Activated CD8-positive, alpha-beta memory T cell treated with anti-CD3 and anti-CD28 coated beads for 36 hours (primary cell): Measurements from ENCODE around the gene MRPL20. TPM values are rescaled to one million over a fixed set of nuclear protein-coding genes. Genes with fewer than 3 reads are reported as not detected.

Experiments
- CTCF ChIA-PET: fragments of 350-600 bp; sonication (Branson Sonifier 250); formaldehyde crosslinking; loops from one replicate; lab custom pipeline; 2021; ENCODE audit warnings: antibody characterized with exemption; lab: Charles Lee
- POLR2A ChIA-PET: fragments of 350-600 bp; sonication (Branson Sonifier 250); formaldehyde crosslinking; loops from one replicate; lab custom pipeline; 2021; ENCODE audit warnings: antibody characterized with exemption; lab: Charles Lee
- total RNA-seq, 2 experiments: library from RNA; stranded (reverse); gene quantifications; one replicate each; pipeline ENCODE4 v1.2.3, GENCODE V29; 2021

Gene MRPL20
- total RNA-seq, 2 experiments from 2014 or later: 191 to 196 TPM

GRCh38 chr1:1377540-1378205 lies 29.4 kb downstream of the MRPL20 start:
- CTCF ChIA-PET: interaction anchor here (0.7 to 1.0 kb wide), 2 partner anchors 21 to 24 kb away, joined by 3 read pairs; partner anchors contain the start of gene CCNL2
- POLR2A ChIA-PET: interaction anchor here (0.6 kb wide), 2 partner anchors 20 to 220 kb away, joined by 3 to 6 read pairs; no protein-coding TSS in a partner anchor

DNA sequence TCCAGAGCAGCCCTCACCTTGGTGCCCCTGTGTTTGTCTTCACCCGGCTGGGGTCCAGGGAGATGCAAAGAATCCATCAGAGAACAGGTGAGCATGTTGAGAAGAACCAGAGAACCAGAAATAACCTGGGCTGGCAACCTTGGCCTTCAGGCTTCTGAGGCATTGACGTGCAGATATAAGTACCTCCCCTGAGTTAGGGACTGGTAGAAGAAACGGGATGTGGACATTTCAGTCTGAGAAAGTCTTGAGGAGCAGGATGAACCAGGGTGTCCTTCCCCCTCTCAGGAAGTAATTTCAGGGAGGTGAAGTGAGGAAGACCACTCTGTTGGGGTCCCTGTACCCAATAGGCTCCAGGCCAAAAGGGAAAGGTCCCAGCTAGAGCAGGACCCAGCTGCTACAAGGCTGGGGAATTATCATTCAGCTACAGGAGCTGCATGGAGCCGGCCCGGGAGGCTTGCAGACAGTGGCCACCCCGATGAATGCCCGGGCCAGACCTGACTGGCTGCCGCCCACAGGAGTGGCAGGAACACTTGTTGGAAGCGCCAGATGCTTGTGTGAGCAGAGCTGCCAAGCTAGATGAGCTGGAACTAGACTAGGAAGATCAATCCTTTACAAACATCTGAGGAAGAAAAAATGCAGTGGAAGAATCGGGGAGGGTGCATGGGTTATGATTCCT lies 30.4 kb downstream of the MRPL20 start:
- CTCF ChIA-PET: interaction anchor here (1.0 kb wide), 1 partner anchor 22 kb away, joined by 3 read pairs; the partner anchor contains the start of gene CCNL2
- POLR2A ChIA-PET: interaction anchor here (0.7 to 2.2 kb wide), 3 partner anchors 22 to 76 kb away, joined by 3 to 8 read pairs (median 3); partner anchors contain the start of gene CCNL2

DNA sequence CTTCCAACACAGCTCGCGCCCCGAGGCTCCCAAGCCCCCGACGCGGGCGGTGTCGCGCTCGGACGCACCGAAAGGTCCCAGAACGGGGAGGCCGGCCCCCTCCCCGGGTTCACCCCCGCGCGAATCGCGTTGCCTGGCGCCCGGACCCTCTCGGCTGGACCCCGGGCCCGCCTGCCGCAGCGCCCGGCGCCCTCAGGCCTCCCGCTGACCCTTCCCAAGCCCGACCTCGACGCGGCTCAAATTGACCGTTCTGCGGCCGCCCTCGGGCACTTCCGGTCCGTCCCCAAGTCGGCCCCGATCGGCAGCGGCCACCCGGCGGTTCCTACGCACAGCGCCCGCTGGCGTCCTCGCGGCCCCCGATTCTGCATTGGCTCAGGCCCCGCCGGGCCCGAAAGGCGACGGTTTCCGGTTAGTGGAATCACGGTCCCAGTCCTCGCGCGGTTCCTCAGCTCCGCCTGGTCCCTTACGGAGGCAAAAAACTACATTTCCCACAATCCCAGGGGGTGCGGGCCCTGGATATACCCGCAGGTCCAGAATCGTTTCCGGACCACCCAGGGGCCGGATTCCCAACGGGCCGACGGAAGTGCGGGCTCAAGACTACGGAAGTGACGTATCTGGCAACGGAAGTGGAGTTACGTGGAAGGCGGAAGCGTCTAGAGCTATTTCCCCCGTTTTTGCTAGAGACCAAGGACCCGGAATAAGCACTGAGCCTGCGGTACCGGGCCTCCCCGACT lies 32.0 kb downstream of the MRPL20 start, which contains the start of gene AURKAIP1:
TSS of gene AURKAIP1 (minus strand) at position 279 of the 734 bp plus-strand sequence. CDS start 451 bp downstream, outside the sequence.
- POLR2A ChIA-PET: interaction anchor here (0.9 to 2.2 kb wide), 6 partner anchors 24 to 65 kb away, joined by 3 to 11 read pairs (median 6); partner anchors contain the start of genes CCNL2 and MRPL20
- CTCF ChIA-PET: interaction anchor here (0.6 to 4.0 kb wide), 9 partner anchors 10 to 131 kb away, joined by 3 to 12 read pairs (median 5); partner anchors contain the start of genes CCNL2, MRPL20 and MXRA8

DNA sequence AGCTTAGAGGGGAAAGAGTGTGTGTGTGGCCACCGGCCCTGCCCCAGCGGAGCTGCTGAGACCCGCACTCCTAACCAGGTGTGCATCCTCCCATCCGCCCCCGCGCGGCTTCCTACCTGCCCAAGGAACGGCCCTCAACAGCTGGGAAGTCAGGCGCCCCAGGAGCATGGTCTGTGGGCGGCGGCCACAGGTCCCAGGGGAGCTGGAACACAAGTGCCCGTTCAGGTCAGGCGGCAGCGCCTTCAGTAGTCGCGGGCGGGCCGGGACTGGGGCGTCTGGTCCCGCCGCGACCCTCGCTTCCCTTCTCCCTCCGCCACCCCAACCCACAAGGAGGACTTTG lies 32.5 kb downstream of the MRPL20 start:
- POLR2A ChIA-PET: interaction anchor here (0.9 to 2.2 kb wide), 6 partner anchors 24 to 65 kb away, joined by 3 to 11 read pairs (median 6); partner anchors contain the start of genes CCNL2 and MRPL20
- CTCF ChIA-PET: interaction anchor here (0.6 to 4.0 kb wide), 8 partner anchors 9 to 131 kb away, joined by 3 to 12 read pairs (median 6); partner anchors contain the start of genes CCNL2, MRPL20 and MXRA8

- CTCF ChIA-PET: interaction anchor here (0.8 to 4.0 kb wide), 7 partner anchors 9 to 132 kb away, joined by 3 to 12 read pairs (median 4); partner anchors contain the start of genes MRPL20 and MXRA8
- POLR2A ChIA-PET: interaction anchor here (0.9 to 2.2 kb wide), 2 partner anchors 27 to 28 kb away, joined by 3 to 8 read pairs; no protein-coding TSS in a partner anchor
Observed at GRCh38 chr1:1373815-1374588, 33.1 kb downstream of the MRPL20 start.

GRCh38 chr1:1373051-1373814 lies 33.9 kb downstream of the MRPL20 start:
- POLR2A ChIA-PET: interaction anchor here (1.1 kb wide), 1 partner anchor 160 kb away, joined by 3 read pairs; no protein-coding TSS in a partner anchor

DNA sequence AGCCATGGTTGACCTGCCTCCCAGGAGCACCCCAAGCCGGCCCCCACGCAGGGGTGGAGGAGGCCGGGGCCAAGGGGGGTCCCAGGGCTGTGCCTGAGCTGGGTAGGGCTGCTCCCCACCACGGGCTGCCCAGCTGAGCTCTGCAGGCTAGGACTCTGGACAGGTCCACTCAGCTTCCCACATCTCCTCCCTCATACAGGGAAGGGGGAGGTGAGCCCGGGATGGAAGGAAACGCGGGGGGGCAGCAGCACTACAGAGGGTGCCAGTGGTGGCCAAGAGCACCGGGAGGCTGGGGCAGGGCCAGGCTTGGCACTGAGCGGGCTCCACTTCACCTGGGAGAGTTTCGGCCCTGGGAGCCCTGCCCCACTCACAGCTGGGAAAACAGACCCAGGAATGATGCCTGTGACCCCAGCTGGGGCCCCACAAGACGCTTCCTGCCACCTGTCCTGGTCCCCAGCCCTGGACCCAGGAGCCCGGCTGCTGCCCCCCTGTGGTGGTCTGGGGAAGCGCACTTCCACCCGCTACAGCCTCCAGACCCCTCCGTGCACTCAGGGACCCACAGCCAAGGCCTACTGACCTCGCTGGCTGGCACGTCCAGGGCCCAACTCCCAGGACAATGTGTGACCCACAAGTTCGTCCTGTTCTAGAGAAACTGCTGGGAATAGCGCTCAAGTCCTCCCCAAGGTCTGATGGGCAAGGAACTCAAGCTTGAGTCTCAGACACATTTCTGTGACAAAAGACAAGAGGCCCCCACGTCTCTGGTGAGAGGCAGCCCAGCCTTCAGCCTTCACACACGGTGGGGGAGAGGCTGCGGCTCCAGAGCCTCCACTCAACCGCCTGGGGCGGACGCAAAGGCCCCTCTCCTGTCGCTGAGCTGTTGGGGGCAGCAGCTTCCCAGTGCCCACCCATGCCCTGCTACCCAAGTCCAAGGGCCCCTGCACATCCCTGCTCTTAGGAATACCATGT lies 35.1 kb downstream of the MRPL20 start:
- POLR2A ChIA-PET: interaction anchor here (0.7 to 1.1 kb wide), 3 partner anchors 18 to 159 kb away, joined by 3 read pairs; no protein-coding TSS in a partner anchor
- CTCF ChIA-PET: interaction anchor here (0.6 to 4.0 kb wide), 17 partner anchors 9 to 378 kb away, joined by 3 to 14 read pairs (median 3); partner anchors contain the start of genes DVL1, MXRA8 and UBE2J2

More at GRCh38 chr1:1373051-1373814, 33.9 kb downstream of the MRPL20 start:
- CTCF ChIA-PET: interaction anchor here (0.7 to 4.0 kb wide), 11 partner anchors 8 to 371 kb away, joined by 3 to 14 read pairs (median 4); partner anchors contain the start of genes DVL1, MXRA8 and UBE2J2

GRCh38 chr1:1371364-1371745 lies 35.7 kb downstream of the MRPL20 start:
- POLR2A ChIA-PET: interaction anchor here (0.8 kb wide), 1 partner anchor 18 kb away, joined by 3 read pairs; no protein-coding TSS in a partner anchor
- CTCF ChIA-PET: interaction anchor here (0.6 to 4.0 kb wide), 9 partner anchors 8 to 377 kb away, joined by 3 to 14 read pairs (median 4); partner anchors contain the start of genes DVL1 and MXRA8

- CTCF ChIA-PET: interaction anchor here (1.3 to 3.6 kb wide), 4 partner anchors 16 to 61 kb away, joined by 3 to 14 read pairs (median 5); partner anchors contain the start of gene DVL1
Observed at GRCh38 chr1:1370771-1371300, 36.3 kb downstream of the MRPL20 start.

DNA sequence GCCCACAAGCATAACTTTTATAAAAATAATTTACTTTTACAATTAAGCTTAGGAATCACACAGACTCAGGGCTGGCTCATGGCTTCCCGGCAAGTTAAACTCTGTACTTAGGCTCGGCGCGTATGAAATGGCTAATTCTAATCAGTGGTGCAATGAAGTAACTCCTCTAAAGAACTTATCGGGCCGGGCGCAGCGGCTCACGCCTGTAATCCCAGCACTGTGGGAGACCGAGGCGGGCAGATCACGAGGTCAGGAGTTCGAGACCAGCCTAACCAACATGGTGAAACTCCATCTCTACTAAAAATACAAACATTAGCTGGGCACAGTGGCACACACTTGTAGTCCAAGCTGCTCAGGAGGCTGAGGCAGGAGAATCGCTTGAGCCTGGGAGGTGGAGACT lies 37.0 kb downstream of the MRPL20 start:
- ChIA-PET POLR2A (interaction anchor here (0.6 to 1.0 kb wide), 2 partner anchors 133 to 357 kb away, joined by 3 to 5 read pairs; partner anchors contain the start of gene ISG15), CTCF (interaction anchor here (1.3 to 3.6 kb wide), 2 partner anchors 15 to 22 kb away, joined by 3 to 14 read pairs; partner anchors contain the start of gene DVL1)

More at GRCh38 chr1:1370771-1371300, 36.3 kb downstream of the MRPL20 start:
- POLR2A ChIA-PET: interaction anchor here (0.6 to 0.8 kb wide), 2 partner anchors 17 to 357 kb away, joined by 3 read pairs; partner anchors contain the start of gene ISG15

DNA sequence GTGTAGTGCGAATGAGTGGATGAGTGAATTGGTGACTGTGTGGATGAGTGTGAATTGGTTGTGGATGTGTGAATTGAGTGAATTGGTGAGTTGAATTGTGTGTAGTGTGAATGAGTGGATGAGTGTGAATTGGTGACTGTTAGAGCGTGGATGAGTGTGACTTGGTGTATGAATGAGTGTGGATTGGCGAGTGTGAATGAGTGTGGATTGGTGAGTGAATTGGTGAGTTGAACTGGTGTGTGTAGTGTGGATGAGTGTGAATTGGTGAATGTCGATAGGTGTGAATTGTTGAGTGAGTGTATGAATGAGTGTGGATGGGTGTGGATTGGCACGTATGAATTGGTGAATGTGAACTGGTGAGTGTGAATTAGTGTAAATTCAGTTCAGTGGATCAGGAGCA lies 39.8 kb downstream of the MRPL20 start:
- ChIA-PET CTCF (interaction anchor here (0.7 kb wide), 1 partner anchor 76 kb away, joined by 3 read pairs; no protein-coding TSS in a partner anchor), POLR2A (no interaction called here)

GRCh38 chr1:1366699-1367066 lies 40.4 kb downstream of the MRPL20 start:
- ChIA-PET POLR2A (no interaction called here), CTCF (no interaction called here)

- POLR2A ChIA-PET: no interaction called here
- CTCF ChIA-PET: interaction anchor here (0.6 to 1.7 kb wide), 3 partner anchors 8 to 89 kb away, joined by 4 read pairs; partner anchors contain the start of gene AURKAIP1
Observed at GRCh38 chr1:1365875-1366698, 41.0 kb downstream of the MRPL20 start.

DNA sequence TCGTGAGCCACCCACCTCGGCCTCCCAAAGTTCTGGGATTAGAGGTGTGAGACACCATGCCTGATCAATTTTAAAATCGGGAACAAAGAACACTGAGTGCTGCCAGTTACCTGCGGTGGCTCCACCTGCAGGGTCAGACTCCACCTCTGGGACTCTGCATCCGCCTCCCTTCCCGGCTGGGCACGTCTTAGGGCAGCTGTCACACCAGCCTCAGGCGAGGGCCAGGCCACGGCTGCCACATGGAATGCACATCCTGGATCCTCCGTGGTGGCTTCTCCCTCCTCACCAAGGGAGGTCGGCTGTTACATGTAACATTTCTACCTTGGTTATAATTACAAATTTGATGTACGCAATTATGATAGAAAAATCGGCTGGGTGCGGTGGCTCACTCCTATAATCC lies 42.8 kb downstream of the MRPL20 start:
- POLR2A ChIA-PET: no interaction called here
- CTCF ChIA-PET: interaction anchor here (1.7 kb wide), 1 partner anchor 8 kb away, joined by 4 read pairs; no protein-coding TSS in a partner anchor
